Breast epithelium (tissue), 4 donors: Measurements from ENCODE around the gene SPRR4. TPM values are rescaled to one million over a fixed set of nuclear protein-coding genes. Genes with fewer than 3 reads are reported as not detected.

Experiments used
- DNase-seq, 2 donors: peaks; one replicate each; pipeline ENCODE4 v3.0.0-alpha.2; 2019; ENCODE audit warnings: low spot score in 2 of 2
- H3K27ac ChIP-seq, 2 donors: fragments of 200-600 bp; sonication (generic) in 1 of 2; one replicate each; pipeline ENCODE4 v1.5.1; 2016 to 2019; ENCODE audit warnings: mild to moderate bottlenecking in 1 of 2
- H3K27me3 ChIP-seq, 2 donors: fragments of 200-600 bp; sonication (generic) in 1 of 2; one replicate each; pipeline versions ENCODE4 v1.5.1 to v1.6.0; 2017 to 2019; ENCODE audit warnings: control low read depth in 1 of 2, mild to moderate bottlenecking in 1 of 2
- H3K36me3 ChIP-seq: fragments of 200-600 bp; one replicate; pipeline ENCODE4 v1.5.1; 2019
- H3K4me1 ChIP-seq, 2 donors: fragments of 200-600 bp; sonication (generic); one replicate each; pipeline ENCODE4 v1.5.1; 2016 to 2019; ENCODE audit warnings: control low read depth in 1 of 2
- H3K4me3 ChIP-seq, 3 donors: fragments of 200-600 bp; sonication (generic); 1 replicate in 2 of 3; 2 replicates in 1 of 3; pipeline ENCODE4 v1.5.1; 2016 to 2019; ENCODE audit warnings: mild to moderate bottlenecking in 3 of 3, moderate library complexity in 2 of 3
- H3K9me3 ChIP-seq, 2 donors: fragments of 200-600 bp; sonication (generic) in 1 of 2; one replicate each; pipeline ENCODE4 v1.5.1; 2016 to 2019; ENCODE audit warnings: control low read depth in 1 of 2
- POLR2A ChIP-seq: fragments of 450-650 bp; IDR thresholded peaks from one replicate; pipeline ENCODE4 v1.6.1; 2016; ENCODE audit warnings: antibody characterized with exemption, mild to moderate bottlenecking, moderate library complexity
- POLR2AphosphoS5 ChIP-seq, 3 donors: sonication (generic); formaldehyde crosslinking; IDR thresholded peaks; one replicate each; pipeline ENCODE4 v1.6.1; 2017; ENCODE audit warnings: antibody characterized with exemption in 3 of 3
- intact Hi-C: fragments of 100-400 bp; cut with DNase I; formaldehyde crosslinking; loops from one replicate; pipeline ENCODE4 v1.15.1; 2023; ENCODE audit warnings: low total_unique reads
- total RNA-seq, 3 donors: library from RNA; depleted of rRNA; stranded (reverse); fragments of >200 nt; gene quantifications; one replicate each; pipeline ENCODE4 v1.1.0, GENCODE V29; 2016
- TF ChIP-seq, protein P1 (sequence below), 3 donors: fragments of 450-650 bp; IDR thresholded peaks; one replicate each; pipeline ENCODE4 v1.5.1; 2016 to 2017; ENCODE audit warnings: antibody characterized with exemption in 3 of 3, mild to moderate bottlenecking in 3 of 3, moderate library complexity in 3 of 3

Gene SPRR4
- total RNA-seq, 3 donors from 2014 or later: not detected

DNA sequence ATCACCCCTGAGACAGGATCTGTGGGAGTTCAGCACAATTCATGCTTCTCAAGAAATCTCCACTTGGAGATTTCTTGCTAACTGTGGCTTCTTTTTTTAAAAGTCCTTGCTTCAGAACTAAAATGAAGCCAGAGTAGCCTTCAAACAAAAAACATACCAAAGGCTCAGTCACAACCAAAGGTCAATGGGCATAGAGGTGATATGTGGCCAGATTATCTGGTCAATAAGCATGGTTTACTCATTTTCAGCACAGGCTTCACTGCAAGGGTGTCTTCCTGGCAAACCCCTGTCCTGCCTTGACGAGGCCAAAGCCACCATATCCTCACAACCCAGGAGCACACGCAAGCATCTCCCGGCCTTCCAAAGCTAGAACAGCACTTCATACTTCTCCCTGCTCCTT, 11.2 kb upstream of the SPRR4 start:
- no peak for DNase-seq
- no peak overlapping the region for H3K4me3 ChIP-seq
- H3K27me3 ChIP-seq: no peaks in the 10 kb centered on the region
- H3K27ac ChIP-seq: no peak overlapping the region
- H3K4me1 ChIP-seq: no peaks in the 10 kb centered on the region
- H3K36me3 ChIP-seq: no peaks in the 10 kb centered on the region
- TF ChIP-seq, protein P1, sequence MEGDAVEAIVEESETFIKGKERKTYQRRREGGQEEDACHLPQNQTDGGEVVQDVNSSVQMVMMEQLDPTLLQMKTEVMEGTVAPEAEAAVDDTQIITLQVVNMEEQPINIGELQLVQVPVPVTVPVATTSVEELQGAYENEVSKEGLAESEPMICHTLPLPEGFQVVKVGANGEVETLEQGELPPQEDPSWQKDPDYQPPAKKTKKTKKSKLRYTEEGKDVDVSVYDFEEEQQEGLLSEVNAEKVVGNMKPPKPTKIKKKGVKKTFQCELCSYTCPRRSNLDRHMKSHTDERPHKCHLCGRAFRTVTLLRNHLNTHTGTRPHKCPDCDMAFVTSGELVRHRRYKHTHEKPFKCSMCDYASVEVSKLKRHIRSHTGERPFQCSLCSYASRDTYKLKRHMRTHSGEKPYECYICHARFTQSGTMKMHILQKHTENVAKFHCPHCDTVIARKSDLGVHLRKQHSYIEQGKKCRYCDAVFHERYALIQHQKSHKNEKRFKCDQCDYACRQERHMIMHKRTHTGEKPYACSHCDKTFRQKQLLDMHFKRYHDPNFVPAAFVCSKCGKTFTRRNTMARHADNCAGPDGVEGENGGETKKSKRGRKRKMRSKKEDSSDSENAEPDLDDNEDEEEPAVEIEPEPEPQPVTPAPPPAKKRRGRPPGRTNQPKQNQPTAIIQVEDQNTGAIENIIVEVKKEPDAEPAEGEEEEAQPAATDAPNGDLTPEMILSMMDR (IDR thresholded peaks at IDR 0.05): no peak
- no peak for TF ChIP-seq POLR2AphosphoS5 (IDR thresholded peaks at IDR 0.05)
- TF ChIP-seq POLR2A: no peak
- no peaks in the 10 kb centered on the region for H3K9me3 ChIP-seq
- intact Hi-C loops: no loop called here

DNA sequence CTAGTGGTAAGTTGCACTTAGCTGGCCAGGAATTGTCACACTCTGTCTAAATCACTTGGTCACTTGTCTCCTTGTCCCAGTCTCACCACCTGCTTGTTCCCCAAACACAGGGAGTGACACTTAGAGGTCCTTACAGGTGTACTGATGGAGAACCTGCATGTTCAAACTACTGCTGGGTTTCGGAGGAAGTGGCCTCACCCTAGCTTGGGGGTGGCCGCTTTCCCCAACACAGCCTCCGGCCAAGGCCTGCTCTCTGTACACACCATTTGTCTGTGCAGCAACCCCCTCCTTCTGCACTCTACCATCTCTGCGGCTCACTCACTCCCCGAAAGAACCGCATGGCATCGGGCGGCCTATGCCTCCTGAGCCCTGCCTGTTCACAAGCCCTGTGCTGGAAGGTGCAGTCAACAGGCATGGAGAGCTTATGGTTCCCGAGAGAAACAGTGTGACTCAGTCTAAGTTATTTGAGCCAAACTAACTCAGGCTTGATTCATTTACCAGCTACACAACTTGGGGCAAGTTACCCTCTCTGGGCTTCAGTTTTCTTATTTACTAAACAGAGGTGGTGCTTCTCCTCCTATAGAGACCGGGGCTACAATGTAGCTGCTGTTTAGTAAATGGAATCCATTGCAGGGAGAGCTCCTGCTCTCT, 10.5 kb upstream of the SPRR4 start:
- Histone ChIP-seq H3K27me3 (no peaks in the 10 kb centered on the region), H3K9me3 (no peaks in the 10 kb centered on the region), H3K4me3 (no peak overlapping the region), H3K27ac (no peak overlapping the region), H3K4me1 (no peaks in the 10 kb centered on the region), H3K36me3 (no peaks in the 10 kb centered on the region)
- intact Hi-C loops: no loop called here
- no peak for DNase-seq
- TF ChIP-seq, protein P1 (IDR thresholded peaks at IDR 0.05): no peak
- no peak for TF ChIP-seq POLR2AphosphoS5 (IDR thresholded peaks at IDR 0.05)
- no peak for TF ChIP-seq POLR2A

DNA sequence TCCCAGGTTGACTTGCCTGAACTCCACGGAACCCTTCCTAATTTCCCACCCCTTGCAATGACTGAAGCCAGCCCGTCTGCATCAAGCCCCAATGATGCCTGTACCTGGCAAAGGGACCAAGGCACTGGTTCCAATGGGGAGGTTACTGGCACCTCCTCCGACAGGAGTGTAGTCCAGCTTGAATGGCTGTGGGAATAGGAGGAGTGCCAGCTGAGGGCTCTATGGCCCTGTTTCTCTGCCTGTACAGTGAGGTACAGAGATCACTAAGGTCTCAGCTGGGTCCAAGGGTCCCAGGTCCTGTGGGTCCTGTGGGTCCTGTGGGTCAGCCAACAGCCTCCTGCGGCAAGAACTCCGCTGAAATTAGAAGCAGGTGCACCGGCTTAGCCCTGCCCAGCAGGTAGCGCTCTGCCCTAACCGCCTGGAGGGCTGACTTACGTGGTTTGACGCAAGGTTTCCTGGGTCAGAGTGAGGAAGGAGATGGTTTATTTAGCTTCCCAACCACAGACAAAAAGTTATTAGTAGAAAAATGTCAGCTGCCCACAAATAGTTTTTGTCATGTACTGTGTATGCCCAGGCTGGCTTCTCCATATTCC, 9.9 kb upstream of the SPRR4 start:
- H3K27ac ChIP-seq: no peak overlapping the region
- H3K4me1 ChIP-seq: no peaks in the 10 kb centered on the region
- H3K9me3 ChIP-seq: no peaks in the 10 kb centered on the region
- DNase-seq: no peak
- H3K36me3 ChIP-seq: no peaks in the 10 kb centered on the region
- no peaks in the 10 kb centered on the region for H3K27me3 ChIP-seq
- intact Hi-C loops: no loop called here
- H3K4me3 ChIP-seq: no peak overlapping the region
- TF ChIP-seq POLR2AphosphoS5 (IDR thresholded peaks at IDR 0.05): no peak
- TF ChIP-seq POLR2A: no peak
- TF ChIP-seq, protein P1 (IDR thresholded peaks at IDR 0.05): no peak

DNA sequence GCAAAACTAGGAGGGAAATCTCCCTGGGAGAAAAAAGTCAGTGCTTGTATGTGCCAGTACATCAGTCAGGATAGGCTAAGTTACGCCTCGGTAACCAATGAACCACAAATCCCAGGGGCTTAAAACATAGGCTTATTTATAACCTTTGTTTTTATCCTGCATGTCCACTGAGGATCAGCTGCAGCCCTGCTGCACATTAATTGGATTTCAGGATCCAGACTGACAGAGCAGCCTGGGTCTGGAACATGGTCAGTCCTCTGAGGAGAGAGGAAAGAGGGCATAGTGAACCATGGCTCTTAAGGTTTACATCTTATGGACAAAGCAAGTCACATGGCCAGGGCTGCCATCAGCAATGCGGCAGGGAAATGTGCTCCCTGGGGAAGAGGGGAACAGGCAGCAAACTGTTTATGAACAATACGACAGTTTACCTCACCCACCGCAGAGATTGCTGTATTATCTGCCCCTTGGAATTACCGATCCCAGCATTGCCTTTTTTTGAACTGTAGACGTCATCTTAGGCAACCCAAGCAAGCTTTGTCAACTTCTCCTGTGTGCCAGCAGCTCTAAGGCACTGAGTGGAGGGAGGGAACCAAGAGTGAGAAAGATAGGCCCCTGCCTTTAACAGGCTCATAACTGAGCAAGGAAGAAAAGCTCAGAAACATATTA, 9.1 kb upstream of the SPRR4 start:
- TF ChIP-seq, protein P1 (IDR thresholded peaks at IDR 0.05): no peak
- no peak for TF ChIP-seq POLR2AphosphoS5 (IDR thresholded peaks at IDR 0.05)
- no peak for TF ChIP-seq POLR2A
- Histone ChIP-seq H3K4me3 (no peak overlapping the region), H3K4me1 (no peaks in the 10 kb centered on the region), H3K36me3 (no peaks in the 10 kb centered on the region), H3K9me3 (no peaks in the 10 kb centered on the region), H3K27ac (no peak overlapping the region), H3K27me3 (no peaks in the 10 kb centered on the region)
- intact Hi-C loops: no loop called here
- DNase-seq: no peak

DNA sequence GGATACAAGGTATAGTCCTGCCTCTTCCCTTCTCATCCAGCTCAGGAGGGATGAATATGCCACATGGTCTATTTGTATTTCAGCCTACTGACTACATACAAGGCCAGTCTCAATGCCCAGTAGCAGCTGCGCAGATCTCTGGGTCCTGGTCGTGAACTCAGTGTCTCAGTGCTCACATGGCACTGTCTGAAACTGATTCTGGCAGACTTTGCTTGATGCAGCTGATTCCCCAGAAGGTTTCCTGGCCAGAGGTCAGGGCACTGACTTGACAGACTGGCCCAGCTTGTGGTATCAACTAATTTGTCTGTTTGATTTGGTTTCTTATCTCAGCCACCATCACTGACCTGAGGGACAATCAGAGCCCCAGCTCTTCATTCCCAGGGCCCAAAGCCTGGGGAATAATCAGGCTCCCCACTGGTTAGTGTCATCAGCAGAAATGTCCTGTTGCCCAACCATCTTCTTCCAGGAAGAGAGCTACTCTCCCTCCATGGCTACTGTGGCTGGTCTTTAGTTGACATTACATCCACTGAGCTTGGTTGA, 7.5 kb upstream of the SPRR4 start:
- Histone ChIP-seq H3K4me3 (no peak overlapping the region), H3K36me3 (no peaks in the 10 kb centered on the region), H3K9me3 (no peaks in the 10 kb centered on the region), H3K4me1 (no peaks in the 10 kb centered on the region), H3K27me3 (no peaks in the 10 kb centered on the region), H3K27ac (no peak overlapping the region)
- TF ChIP-seq, protein P1 (IDR thresholded peaks at IDR 0.05): no peak
- TF ChIP-seq POLR2AphosphoS5 (IDR thresholded peaks at IDR 0.05) (no peak), POLR2A (no peak)
- DNase-seq: no peak
- intact Hi-C loops: no loop called here
